ENCODE results near the gene GRIFIN.

The GRIFIN gene

DNA sequence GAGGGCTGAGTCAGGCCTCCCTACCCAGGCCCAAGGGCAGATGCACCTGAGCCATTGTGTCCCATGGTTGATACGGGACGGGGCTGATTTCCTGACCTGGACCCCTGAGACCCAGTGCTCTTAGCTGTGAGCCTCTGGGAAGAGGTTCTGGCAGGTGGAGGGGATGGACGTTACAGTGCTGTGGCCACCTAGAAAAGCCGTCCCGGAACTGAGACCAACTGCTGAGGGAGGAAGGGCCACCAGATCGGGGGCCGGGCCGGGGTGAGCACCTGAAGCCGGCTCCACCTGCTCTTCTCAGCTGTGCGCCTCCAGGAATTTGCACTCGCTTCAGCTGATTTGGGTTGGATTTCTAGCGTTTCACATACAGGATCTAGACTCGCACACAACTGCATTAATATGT, 37.4 kb downstream of the GRIFIN start:
- H3K27me3 ChIP-seq (ENCODE audit: control insufficient read depth, insufficient read depth, low read length), result no peaks in the 10 kb centered on the region
- H3K36me3 ChIP-seq (ENCODE audit: control insufficient read depth, insufficient read depth, low read length), result no peaks in the 10 kb centered on the region
- no peak overlapping the region for H3K4me3 ChIP-seq (ENCODE audit: low read length)
- no peaks in the 10 kb centered on the region for H3K9me3 ChIP-seq (ENCODE audit: control insufficient read depth, low read length)
- H3K4me1 ChIP-seq (ENCODE audit: control insufficient read depth, insufficient read depth, low read length), result peaks cover 25% of the 10 kb centered on the region
- no peak overlapping the region for H3K9ac ChIP-seq (ENCODE audit: low read length)

DNA sequence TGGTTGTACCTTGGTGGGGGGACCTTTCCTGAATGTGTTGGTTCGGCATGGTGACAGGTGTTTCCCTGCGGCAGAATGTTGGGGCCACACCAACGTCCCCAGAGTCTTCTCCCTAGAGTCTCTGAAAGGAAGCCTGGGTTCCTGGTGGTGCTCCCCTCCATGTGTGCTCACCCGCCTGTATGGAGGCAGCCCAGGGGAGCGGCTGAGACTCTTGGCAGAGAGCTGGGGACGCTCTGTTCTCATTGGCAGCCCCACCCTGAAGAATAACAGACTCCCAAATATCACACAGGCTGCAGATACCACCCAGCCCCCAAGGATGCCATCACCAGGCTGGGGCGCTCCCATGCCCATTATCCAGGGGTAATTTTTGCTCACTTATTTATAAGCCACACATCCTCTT, 38.0 kb downstream of the GRIFIN start:
- no peak overlapping the region for H3K4me3 ChIP-seq (ENCODE audit: low read length)
- H3K9me3 ChIP-seq (ENCODE audit: control insufficient read depth, low read length), result no peaks in the 10 kb centered on the region
- H3K36me3 ChIP-seq (ENCODE audit: control insufficient read depth, insufficient read depth, low read length), result no peaks in the 10 kb centered on the region
- H3K27me3 ChIP-seq (ENCODE audit: control insufficient read depth, insufficient read depth, low read length), result no peaks in the 10 kb centered on the region
- peaks cover 25% of the 10 kb centered on the region for H3K4me1 ChIP-seq (ENCODE audit: control insufficient read depth, insufficient read depth, low read length)
- H3K9ac ChIP-seq (ENCODE audit: low read length), result no peak overlapping the region

DNA sequence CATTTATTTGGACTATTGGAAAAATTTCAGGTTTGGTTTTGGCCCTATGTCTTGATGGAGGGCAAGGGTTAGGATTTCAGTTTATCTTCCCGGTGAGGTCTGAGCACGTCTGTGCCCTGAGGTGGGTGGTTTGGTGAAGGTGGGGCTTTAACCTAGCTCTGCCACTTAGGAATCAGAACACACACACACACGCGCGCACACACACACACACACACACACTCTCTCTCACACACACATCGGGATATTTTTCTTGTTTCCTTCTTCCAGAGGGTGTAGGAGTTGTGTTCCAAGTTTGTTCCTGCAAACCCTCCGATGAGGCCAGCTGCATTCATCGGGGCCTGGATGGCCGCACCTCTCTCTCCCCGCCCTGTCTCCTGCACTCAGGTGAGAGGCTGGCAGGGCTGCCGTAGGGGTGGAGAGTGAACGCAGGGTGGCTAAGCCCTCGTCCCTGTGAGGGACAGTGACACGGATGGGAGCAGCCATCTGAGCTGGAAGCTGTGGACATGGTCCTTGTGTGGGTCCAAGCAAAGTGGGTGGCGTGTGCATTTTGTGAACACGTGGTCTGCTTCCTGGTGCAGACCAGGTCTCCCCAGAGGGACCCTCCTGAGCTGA, 38.6 kb downstream of the GRIFIN start:
- Histone ChIP-seq H3K36me3 (ENCODE audit: control insufficient read depth, insufficient read depth, low read length) (no peaks in the 10 kb centered on the region), H3K4me1 (ENCODE audit: control insufficient read depth, insufficient read depth, low read length) (peaks cover 25% of the 10 kb centered on the region), H3K9me3 (ENCODE audit: control insufficient read depth, low read length) (no peaks in the 10 kb centered on the region), H3K4me3 (ENCODE audit: low read length) (no peak overlapping the region), H3K9ac (ENCODE audit: low read length) (no peak overlapping the region), H3K27me3 (ENCODE audit: control insufficient read depth, insufficient read depth, low read length) (no peaks in the 10 kb centered on the region)

DNA sequence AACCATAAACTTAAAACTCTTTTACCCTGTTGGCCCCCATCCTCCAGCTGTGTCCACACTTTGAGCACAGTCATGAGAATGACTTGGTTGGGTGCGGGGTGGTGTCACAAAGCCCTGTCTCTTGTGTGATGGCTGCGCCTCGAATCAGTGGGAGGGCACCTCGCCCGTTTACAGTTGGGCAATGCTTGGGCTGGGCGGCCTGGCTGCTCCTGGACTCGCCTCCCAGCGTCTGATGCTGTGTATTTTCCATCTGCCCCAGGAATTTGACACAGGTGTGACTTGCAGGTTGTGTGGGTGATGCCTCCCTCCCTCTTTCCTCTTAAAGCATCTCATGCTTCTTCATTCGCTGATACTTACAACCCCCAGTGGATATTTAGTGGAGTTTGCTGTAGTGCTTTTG, 39.1 kb downstream of the GRIFIN start:
- no peaks in the 10 kb centered on the region for H3K9me3 ChIP-seq (ENCODE audit: control insufficient read depth, low read length)
- H3K4me1 ChIP-seq (ENCODE audit: control insufficient read depth, insufficient read depth, low read length), result peaks cover 25% of the 10 kb centered on the region
- H3K27me3 ChIP-seq (ENCODE audit: control insufficient read depth, insufficient read depth, low read length), result no peaks in the 10 kb centered on the region
- H3K9ac ChIP-seq (ENCODE audit: low read length), result no peak overlapping the region
- H3K36me3 ChIP-seq (ENCODE audit: control insufficient read depth, insufficient read depth, low read length), result no peaks in the 10 kb centered on the region
- H3K4me3 ChIP-seq (ENCODE audit: low read length), result no peak overlapping the region

DNA sequence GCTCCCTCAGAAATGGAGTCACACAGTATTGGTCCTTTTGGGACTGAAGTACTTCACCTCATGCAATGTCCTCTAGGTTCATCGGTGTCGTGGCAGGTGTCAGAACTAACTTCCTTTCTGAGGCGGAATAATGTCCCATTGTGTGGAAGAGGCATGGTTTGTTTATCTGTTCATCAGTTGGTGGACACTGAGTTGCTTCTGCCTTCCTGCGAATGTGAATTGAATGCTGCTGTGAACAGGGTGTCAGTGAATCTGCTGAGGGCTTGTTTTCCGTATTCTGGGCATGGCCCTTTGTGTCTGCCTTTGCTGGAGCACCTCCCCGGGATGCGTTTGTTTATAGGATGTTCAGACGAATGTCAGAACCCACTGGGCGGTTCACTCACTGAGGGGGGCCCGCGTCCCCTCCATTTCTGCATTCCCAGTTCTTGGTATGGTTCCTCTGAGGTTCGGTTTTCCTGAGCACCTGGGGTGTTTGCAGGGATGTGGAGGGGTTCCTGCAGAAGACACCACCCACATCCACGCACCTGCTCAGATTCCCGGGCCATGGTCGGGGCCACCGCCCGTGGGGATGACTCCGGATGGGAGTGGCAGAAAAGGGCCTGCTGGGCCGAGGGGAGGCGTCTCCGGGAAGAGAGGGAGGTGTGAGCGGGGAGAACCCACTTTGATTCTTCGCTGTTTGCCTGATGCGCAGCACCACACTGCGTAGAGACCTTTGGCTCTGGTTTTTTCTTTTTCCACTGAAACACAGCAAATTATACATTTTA, 39.7 kb downstream of the GRIFIN start:
- Histone ChIP-seq H3K4me1 (ENCODE audit: control insufficient read depth, insufficient read depth, low read length) (peaks cover 25% of the 10 kb centered on the region), H3K36me3 (ENCODE audit: control insufficient read depth, insufficient read depth, low read length) (no peaks in the 10 kb centered on the region), H3K9ac (ENCODE audit: low read length) (no peak overlapping the region), H3K27me3 (ENCODE audit: control insufficient read depth, insufficient read depth, low read length) (no peaks in the 10 kb centered on the region), H3K9me3 (ENCODE audit: control insufficient read depth, low read length) (no peaks in the 10 kb centered on the region), H3K4me3 (ENCODE audit: low read length) (no peak overlapping the region)

DNA sequence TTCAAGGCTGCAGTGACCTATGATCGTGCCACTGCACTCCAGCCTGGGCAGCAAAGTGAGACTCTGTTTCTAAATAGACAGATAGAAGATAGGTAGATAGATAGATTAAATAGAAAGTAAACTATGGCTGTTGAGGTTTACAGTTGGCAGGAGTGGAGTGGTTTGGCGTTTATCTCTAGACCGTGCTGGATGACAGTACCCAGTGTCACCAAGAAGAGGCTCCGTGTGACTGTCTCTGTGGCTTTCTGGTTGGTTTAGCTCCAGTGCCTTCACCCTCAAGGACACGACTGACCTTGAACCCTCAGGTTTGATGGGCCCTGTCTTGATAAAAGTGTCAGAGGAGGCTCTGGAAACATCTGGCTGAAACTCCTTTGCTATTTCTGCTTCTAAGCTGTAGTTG, 41.1 kb downstream of the GRIFIN start:
- Histone ChIP-seq H3K9me3 (ENCODE audit: control insufficient read depth, low read length) (no peaks in the 10 kb centered on the region), H3K9ac (ENCODE audit: low read length) (no peak overlapping the region), H3K27me3 (ENCODE audit: control insufficient read depth, insufficient read depth, low read length) (no peaks in the 10 kb centered on the region), H3K4me1 (ENCODE audit: control insufficient read depth, insufficient read depth, low read length) (peaks cover 20% of the 10 kb centered on the region), H3K4me3 (ENCODE audit: low read length) (no peak overlapping the region), H3K36me3 (ENCODE audit: control insufficient read depth, insufficient read depth, low read length) (no peaks in the 10 kb centered on the region)

DNA sequence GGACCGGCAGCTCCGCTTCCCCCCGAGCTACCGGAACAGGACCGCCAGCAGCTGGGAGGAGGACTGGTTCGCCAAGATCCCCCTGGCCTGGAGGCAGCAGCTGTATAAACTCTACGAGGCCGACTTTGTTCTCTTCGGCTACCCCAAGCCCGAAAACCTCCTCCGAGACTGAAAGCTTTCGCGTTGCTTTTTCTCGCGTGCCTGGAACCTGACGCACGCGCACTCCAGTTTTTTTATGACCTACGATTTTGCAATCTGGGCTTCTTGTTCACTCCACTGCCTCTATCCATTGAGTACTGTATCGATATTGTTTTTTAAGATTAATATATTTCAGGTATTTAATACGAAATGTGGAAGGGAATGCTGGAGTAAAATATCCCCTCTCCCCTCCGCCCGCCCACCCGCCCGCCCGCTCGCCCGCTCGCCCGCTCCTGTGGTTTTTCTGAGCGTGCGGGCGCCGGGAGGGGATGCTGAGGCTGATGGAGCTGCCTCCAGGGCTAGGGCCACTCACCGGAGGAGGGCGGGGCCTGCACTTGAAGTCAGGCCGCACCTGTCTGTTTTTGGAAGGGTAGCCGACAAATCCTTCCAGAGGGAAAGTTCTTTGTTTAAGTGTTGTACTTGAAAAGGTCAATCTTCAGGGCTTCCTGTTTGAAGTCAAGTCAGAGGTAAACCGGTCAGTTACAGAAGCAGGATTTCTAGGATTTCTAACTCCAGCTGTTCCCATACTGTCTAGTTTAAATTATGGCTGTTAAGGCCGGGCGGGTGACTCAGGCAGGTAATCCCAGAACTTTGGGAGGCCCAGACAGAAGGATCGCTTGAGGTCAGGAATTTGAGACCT, 42.3 kb downstream of the GRIFIN start:
- H3K4me3 ChIP-seq (ENCODE audit: low read length), result no peak overlapping the region
- no peaks in the 10 kb centered on the region for H3K27me3 ChIP-seq (ENCODE audit: control insufficient read depth, insufficient read depth, low read length)
- H3K9ac ChIP-seq (ENCODE audit: low read length), result no peak overlapping the region
- peaks cover 18% of the 10 kb centered on the region for H3K4me1 ChIP-seq (ENCODE audit: control insufficient read depth, insufficient read depth, low read length)
- no peaks in the 10 kb centered on the region for H3K36me3 ChIP-seq (ENCODE audit: control insufficient read depth, insufficient read depth, low read length)
- H3K9me3 ChIP-seq (ENCODE audit: control insufficient read depth, low read length), result no peaks in the 10 kb centered on the region

DNA sequence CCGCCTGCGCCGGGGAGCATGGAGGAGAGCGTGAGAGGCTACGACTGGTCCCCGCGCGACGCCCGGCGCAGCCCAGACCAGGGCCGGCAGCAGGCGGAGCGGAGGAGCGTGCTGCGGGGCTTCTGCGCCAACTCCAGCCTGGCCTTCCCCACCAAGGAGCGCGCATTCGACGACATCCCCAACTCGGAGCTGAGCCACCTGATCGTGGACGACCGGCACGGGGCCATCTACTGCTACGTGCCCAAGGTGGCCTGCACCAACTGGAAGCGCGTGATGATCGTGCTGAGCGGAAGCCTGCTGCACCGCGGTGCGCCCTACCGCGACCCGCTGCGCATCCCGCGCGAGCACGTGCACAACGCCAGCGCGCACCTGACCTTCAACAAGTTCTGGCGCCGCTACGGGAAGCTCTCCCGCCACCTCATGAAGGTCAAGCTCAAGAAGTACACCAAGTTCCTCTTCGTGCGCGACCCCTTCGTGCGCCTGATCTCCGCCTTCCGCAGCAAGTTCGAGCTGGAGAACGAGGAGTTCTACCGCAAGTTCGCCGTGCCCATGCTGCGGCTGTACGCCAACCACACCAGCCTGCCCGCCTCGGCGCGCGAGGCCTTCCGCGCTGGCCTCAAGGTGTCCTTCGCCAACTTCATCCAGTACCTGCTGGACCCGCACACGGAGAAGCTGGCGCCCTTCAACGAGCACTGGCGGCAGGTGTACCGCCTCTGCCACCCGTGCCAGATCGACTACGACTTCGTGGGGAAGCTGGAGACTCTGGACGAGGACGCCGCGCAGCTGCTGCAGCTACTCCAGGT, 43.1 kb downstream of the GRIFIN start:
- no peak overlapping the region for H3K4me3 ChIP-seq (ENCODE audit: low read length)
- H3K27me3 ChIP-seq (ENCODE audit: control insufficient read depth, insufficient read depth, low read length), result no peaks in the 10 kb centered on the region
- peaks cover 12% of the 10 kb centered on the region for H3K4me1 ChIP-seq (ENCODE audit: control insufficient read depth, insufficient read depth, low read length)
- no peaks in the 10 kb centered on the region for H3K9me3 ChIP-seq (ENCODE audit: control insufficient read depth, low read length)
- H3K9ac ChIP-seq (ENCODE audit: low read length), result no peak overlapping the region
- H3K36me3 ChIP-seq (ENCODE audit: control insufficient read depth, insufficient read depth, low read length), result no peaks in the 10 kb centered on the region

DNA sequence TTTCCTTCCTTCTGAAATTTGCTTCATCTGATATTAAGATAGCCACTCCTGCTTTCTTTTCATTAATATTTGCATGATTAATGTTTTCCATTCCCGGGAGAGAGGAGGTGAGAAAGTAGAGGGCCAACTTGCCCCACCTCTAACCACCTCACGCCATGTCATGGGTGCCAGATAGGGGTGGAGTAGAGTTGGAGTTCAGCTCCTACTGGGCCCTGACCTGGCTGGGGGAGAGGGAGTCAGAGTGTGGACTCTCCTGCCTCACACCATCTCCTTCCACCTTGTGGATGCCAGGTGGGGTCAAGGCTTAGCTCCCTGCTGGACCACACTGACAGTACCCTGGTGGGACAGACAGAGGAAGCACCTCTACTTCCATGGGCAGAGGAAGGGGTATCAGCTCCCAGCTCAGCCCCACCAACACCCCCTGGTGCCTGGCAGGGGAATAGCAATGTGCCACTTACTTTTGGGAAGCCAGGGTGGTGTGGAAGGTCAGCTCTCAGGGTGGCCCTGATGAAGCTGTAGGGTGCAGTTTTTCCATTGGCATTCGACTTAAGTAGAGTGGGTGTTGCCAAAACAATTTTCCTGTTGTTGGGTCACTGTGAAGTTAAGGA, 44.8 kb downstream of the GRIFIN start:
- H3K9ac ChIP-seq (ENCODE audit: low read length), result no peak overlapping the region
- H3K27me3 ChIP-seq (ENCODE audit: control insufficient read depth, insufficient read depth, low read length), result no peaks in the 10 kb centered on the region
- no peaks in the 10 kb centered on the region for H3K36me3 ChIP-seq (ENCODE audit: control insufficient read depth, insufficient read depth, low read length)
- H3K4me3 ChIP-seq (ENCODE audit: low read length), result no peak overlapping the region
- no peaks in the 10 kb centered on the region for H3K9me3 ChIP-seq (ENCODE audit: control insufficient read depth, low read length)
- no peaks in the 10 kb centered on the region for H3K4me1 ChIP-seq (ENCODE audit: control insufficient read depth, insufficient read depth, low read length)

DNA sequence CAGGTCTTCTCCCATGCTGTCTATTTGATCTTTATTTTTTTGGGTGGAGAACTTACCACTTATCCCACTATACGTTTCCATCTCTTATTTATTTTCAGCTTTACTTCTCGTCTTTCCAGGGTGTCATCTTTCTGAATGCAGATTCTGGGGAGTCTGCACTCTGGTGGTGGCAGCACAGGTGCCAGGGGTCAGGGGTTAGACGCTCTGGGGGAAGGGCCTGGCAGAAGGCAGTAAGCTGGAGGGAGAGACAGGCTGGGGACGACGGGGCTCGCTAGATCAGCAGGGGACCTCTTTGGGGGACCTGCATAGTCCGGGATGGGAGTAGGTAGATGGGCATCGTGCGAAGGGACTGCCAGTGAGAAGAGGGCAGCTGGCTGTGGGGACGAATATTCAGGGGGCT, 50.4 kb downstream of the GRIFIN start:
- Histone ChIP-seq H3K36me3 (ENCODE audit: control insufficient read depth, insufficient read depth, low read length) (no peaks in the 10 kb centered on the region), H3K27me3 (ENCODE audit: control insufficient read depth, insufficient read depth, low read length) (no peaks in the 10 kb centered on the region), H3K9ac (ENCODE audit: low read length) (no peak overlapping the region), H3K4me1 (ENCODE audit: control insufficient read depth, insufficient read depth, low read length) (no peaks in the 10 kb centered on the region), H3K9me3 (ENCODE audit: control insufficient read depth, low read length) (no peaks in the 10 kb centered on the region), H3K4me3 (ENCODE audit: low read length) (no peak overlapping the region)
